HuH-7.5 (cell line): ENCODE measurements around the gene MTMR1.

Experiments used
- DNase-seq: peaks from one replicate; pipeline ENCODE4 v3.0.0; 2011; ENCODE audit warnings: low spot score

MTMR1 gene

DNA sequence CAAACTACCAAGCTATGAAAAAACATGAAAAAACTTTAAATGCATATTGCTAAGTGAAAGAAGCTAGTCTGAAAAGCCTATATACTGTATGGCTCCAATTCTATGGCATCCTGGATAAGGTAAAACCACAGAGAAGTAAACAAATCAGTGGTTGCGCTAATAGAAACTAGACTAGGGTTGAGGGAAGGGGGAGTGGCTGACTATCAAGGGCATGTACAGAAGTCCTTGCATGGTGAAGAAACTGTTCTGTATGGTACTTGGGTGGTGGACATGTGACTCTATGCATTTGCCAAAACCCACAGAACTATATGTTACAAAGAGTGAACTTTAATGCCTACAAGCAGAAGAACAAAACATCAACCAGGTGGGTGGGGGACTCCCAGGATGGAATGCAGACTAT, 96.8 kb downstream of the MTMR1 start:
- DNase-seq: no peak

GRCh38 chrX:150792949-150793527, 99.8 kb downstream of the MTMR1 start:
- no peak for DNase-seq

DNA sequence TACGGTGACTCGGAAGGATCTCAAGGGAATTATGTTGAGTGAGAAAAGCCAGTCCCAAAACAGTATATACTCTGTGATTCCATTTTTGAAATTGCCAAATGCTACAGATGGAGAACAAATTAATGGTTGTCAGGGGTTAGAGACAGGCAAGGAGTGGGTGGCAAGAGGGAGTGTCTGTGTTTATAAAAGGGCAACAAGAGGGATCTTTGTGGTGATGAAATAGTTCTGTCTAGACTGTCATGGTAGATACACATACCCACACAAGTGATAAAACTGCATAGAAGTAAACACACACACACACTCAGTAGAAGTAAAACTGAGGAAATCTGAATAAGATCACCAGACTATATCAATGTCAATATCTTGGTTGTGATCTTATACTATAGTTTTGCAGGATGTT, 112.5 kb downstream of the MTMR1 start:
- DNase-seq: no peak

DNA sequence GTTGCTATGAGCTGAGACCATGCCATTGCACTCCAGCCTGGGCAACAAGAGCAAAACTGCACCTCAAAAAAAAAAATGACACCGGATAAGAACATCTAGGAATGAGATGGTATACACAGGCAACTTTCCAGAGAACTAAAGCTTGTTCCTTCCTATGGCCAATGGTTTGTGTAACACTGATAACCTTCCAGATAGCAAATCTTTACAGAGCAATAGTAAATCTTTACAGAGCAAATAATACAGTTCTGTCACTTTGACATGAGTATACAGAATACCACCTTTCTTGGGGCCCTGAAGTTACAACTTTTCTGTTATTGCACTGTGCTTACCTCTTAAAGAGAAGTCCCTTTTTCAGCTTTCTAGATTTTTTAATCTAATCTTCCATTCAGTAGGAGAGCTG, 113.6 kb downstream of the MTMR1 start:
- peak; percentile 2 for DNase-seq

DNA sequence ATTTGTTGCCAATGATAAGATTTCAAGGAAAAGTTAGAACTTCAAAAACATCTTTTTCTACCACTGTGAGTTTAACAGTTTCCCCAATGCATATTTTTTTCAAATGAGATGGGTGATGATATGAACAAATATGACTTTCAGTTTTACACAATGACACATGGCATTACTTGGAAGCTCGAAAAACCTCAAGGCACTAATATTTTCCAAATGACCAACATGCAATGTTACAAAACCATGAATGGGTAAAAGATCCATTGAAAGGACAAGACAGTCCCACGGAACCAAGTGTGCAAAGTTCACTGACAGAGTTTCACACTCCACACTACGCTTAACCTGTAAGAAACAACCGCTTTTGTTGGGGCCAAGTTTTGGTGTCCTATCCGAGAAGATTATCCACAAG, 120.7 kb downstream of the MTMR1 start:
- DNase-seq: no peak
